NAMALWA (cell line): Measurements from ENCODE around the gene NAA50.
A peak's percentile ranks its signal among the peaks of the same experiment; 100 is the strongest.

Source experiments
- DNase-seq: peaks from one replicate; pipeline ENCODE4 v3.0.0-alpha.2; 2015; ENCODE audit warnings: low spot score

The NAA50 gene

GRCh38 chr3:113741620-113742019, 4.4 kb downstream of the NAA50 start:
- DNase-seq: no peak

GRCh38 chr3:113741086-113741485, 5.0 kb downstream of the NAA50 start:
- no peak for DNase-seq

DNA sequence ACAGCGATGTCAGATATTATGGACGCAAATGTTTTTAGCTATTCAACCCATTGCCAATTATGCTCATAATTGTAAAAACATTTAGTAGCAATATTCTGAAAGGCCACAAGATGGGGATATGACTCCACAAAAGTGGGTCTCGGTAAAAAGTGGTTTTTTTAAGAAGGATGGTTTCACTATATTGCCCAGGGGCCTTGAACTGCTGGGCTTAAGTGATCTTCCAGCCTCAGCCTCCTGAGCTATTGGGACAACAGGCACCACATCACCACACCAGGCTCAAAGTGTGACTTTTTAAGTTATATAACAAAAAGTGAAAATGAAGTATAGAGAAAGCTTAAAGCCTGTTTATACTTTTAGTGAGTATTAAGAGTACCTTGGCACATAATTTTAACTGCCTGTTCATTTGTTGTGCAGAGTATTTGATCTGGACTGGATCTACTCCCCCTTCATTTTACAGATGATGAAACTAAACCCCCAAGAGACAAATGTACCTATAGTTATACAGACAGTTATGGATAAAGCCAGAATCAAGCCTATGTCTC, 9.4 kb downstream of the NAA50 start:
- peak; percentile 86 for DNase-seq

GRCh38 chr3:113731694-113732093, 14.4 kb downstream of the NAA50 start:
- DNase-seq: no peak

- no peak for DNase-seq
Observed at GRCh38 chr3:113730550-113730949, 15.5 kb downstream of the NAA50 start.

GRCh38 chr3:113728661-113729060, 17.4 kb downstream of the NAA50 start:
- DNase-seq: no peak

GRCh38 chr3:113721636-113722035, 24.4 kb downstream of the NAA50 start:
- no peak for DNase-seq

DNA sequence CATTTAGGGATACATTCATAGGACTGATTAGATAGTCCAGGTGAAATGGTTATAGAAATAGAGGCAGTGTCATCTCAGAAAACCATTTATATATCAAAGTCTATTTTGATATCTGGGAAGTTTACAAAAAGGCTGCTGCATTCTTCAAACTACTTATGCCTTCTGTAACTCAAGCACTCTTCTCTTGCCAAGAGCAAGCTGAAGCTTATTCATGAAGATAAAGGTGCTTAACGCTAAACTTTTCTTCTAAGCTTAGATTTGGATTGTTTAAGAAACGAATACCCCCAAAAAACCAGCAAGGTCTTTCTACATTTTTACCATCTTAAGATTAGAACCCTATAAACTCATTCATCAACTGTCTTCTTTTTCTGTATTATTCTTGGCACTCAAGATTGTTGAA, 26.3 kb downstream of the NAA50 start:
- DNase-seq: no peak

DNA sequence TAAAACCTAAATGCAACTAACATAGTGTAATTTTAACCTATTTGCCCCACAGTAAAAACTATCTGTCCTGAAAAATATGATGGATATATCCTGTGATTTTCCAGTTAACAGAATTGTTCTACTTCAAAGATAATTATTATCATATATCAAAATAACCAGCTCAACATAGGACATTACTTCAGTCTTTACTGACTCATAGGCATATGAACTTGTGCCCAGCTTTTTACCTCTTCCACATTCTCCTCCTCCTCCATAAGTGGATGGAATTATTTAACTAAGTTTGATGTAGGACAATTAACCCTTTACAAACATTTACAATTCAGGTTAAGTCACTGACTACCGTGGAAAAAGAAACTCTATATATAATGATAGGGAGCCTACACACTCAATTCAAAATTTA, 26.8 kb downstream of the NAA50 start:
- DNase-seq: no peak

GRCh38 chr3:113717818-113718217, 28.2 kb downstream of the NAA50 start:
- DNase-seq: no peak

GRCh38 chr3:113717308-113717707, 28.7 kb downstream of the NAA50 start:
- DNase-seq: no peak

DNA sequence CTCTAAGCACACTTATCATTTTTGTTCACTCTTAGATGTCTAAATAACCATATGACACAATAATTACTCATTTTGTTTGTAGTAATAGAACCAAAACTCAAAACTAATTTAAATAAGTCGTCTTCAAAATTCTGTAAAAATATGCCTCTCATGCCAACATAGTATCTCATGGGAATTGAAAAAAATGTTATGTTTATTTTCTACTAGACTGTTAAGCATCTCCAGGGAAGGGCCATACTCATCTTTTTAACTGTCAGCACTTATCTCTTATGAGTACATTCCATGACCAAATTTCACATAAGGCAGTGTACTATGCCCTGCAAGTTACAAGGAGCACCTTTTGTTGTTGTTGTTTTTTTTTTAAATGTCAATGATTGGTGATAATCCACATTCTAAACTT, 31.3 kb downstream of the NAA50 start:
- DNase-seq: no peak

GRCh38 chr3:113712129-113712528, 33.9 kb downstream of the NAA50 start:
- no peak for DNase-seq

- no peak for DNase-seq
Observed at GRCh38 chr3:113707835-113708234, 38.2 kb downstream of the NAA50 start.

DNA sequence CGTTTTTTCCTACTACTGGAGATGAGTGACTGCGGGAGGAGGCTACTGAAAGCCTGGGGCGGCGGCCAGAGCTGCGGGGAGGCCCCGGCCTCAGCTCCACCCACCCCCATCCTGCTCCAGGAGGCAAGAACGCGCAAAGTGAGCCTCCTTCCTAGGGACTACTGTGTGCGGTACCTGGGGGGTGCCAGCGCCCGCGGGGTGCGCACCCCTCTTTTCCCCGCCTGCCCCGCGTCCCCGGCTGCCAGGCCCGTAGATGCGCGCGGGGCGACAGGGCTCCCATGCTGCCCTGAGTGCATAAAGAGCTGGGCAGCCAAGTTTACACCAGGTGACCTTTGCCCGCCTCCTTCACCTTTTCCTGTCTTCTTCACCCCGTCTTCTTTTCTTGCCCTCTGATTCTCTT, 47.1 kb downstream of the NAA50 start:
- no peak for DNase-seq

DNA sequence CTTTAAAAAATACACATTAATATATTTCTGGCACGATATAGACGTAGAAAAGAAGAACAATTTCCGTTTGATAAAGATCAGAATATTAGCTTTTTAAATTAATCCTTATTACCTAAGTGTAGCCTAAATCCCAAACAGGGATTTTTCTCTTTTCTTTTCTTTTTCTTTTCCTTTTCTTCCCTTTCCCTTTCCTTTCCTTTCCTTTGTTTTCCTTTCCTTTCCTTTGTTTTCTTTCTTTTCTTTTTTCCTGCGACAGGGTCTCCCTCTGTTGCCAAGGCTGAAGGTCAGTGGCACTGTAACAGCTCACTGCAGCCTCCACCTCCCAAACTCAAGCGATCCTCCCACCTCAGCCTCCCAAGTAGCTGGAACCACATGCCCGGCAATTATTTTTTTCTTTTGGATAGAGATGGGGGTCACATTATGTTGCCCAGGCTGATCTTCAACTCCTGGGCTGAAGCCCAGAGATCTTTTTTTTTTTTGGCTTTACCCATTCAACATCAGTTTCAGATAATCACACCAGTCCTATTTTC, 47.8 kb downstream of the NAA50 start:
- no peak for DNase-seq

GRCh38 chr3:113697500-113698090, 48.5 kb downstream of the NAA50 start:
- peak; percentile 51 for DNase-seq

DNA sequence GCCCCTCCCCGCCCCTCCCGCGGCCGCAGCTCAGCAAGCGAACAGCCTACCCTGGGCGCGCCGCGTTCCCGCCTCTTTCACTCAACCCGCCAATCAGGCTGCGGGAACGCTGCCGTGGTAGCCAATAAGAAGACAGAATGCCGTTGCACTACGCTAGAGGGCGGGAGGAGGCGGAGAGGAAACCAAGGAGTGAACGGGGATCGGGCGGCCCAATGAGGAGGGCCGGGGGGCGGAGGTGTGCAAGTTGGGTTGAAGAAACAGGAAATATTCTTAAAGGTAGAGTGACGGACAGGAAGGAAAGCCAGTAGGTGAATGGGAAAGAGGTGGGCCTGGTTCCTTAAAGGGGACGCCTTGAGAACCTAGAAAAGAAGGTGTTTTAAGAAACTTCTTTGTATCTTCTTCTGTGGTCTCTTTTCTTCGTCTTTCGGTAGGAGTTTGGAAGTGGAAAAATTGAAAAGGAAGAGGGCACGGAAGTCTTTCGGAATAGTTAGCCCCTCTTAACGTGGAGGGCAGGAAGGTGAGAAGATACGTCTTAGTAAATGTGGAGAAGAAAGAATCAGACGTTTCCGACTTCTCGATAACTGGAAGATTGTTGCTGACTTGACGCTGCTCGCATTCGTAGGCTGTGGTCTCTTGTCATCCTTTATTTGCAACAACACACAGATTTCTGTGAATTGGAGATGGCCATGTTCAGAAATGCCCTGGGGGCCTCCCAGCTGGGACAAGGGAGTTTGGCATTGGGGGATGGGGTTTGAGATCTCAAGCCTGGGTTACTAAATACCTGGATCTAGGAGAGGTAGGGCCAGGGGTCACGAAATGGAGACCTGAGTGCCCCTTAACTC, 49.2 kb downstream of the NAA50 start:
- peak; percentile 99 for DNase-seq

- DNase-seq: peak; percentile 82
Observed at GRCh38 chr3:113695786-113696645, 50.0 kb downstream of the NAA50 start, which contains the start of gene USF3. TSS of gene USF3 (minus strand) at chr3:113696642. CDS start at chr3:113674878, 21,764 bp downstream.

- no peak for DNase-seq
Observed at GRCh38 chr3:113695431-113695785, 50.6 kb downstream of the NAA50 start.

DNA sequence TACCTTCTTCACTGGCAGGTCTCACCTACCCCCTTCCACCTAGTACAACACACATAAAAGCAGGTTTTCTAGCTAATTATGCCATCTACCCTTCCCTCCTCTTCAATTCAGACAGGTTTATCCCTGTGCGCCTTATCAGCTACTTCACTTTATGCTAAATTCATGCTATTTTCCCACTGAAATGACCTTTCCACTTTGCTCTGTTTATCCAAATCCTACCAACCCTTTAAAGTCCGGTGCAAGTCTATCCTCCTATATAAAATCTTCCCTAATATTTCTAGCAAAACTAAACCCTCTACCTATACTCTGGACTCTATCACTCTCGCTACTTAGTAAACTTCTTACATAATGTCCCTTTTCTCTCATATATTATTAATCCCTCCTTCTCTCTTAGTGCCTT, 55.6 kb downstream of the NAA50 start:
- DNase-seq: no peak
